ENCODE data around the gene ONECUT3. TPM values are rescaled to one million over a fixed set of nuclear protein-coding genes. Genes with fewer than 3 reads are reported as not detected.
A peak's percentile ranks its signal among the peaks of the same experiment; 100 is the strongest.

Gene ONECUT3
- total and polyA plus RNA-seq, 2 donors (not counting 3 experiments of a cell fraction or from before 2014, with no cell fraction given), result not detected

DNA sequence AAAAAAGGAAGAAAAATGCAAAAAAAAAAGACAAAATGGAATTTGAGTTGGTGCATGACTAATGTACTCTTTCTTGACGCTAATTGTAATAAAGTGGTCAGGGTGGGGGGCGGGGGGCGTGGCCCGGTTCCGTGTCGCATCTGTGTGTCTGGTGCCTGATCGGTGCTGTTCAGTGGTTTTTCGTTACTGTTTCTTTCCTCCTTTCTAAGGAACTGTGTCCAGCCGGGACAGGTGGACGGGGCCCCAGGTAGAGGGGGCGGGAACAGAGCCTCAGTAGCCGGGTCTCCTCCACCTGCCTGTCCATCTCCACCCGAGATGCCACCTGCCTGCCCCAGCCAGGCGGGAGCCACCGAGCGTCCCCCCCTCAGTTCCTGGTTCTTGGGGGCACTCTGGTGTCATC is 26.3 kb downstream of the ONECUT3 start:
- H3K27me3 ChIP-seq (ENCODE audit: control insufficient read depth in 2 of 2, insufficient read depth in 2 of 2, low read length in 2 of 2), result peaks cover 20 to 34% of the 10 kb centered on the region in 2 experiments
- H2AFZ ChIP-seq (ENCODE audit: low read depth, low read length), result no peak overlapping the region
- no TSS peak for BruUV-seq (replicated peaks)
- H3K36me3 ChIP-seq (ENCODE audit: control insufficient read depth in 2 of 2, extremely low read depth in 1 of 2, insufficient read depth in 2 of 2, low read length in 2 of 2), result no peaks in the 10 kb centered on the region
- FAIRE-seq (no peak), DNase-seq (ENCODE audit: low read depth, low spot score) (no peak)
- no peak overlapping the region for H3K27ac ChIP-seq (ENCODE audit: insufficient read depth, low read depth, low read length)
- intact Hi-C loops (cut with micrococcal nuclease) (loop anchor here (5.0 kb wide), 1 partner anchor 33 kb away; the partner anchor contains the start of gene ATP8B3), dilution Hi-C loops (cut with MboI; ENCODE audit: extremely low pct_ligation_motif_present, low sequenced_read_pairs) (no loop called here)
- H3K4me3 ChIP-seq (replicated peaks in 1 of 3; ENCODE audit: insufficient read depth in 1 of 3, low read depth in 1 of 3, low read length in 3 of 3), result no peak overlapping the region
- H3K79me2 ChIP-seq (ENCODE audit: control insufficient read depth, insufficient read depth, low read length), result no peaks in the 10 kb centered on the region
- H3K9me1 ChIP-seq (replicated peaks; ENCODE audit: control insufficient read depth, extremely low read depth, insufficient read depth, low read length), result no peaks in the 10 kb centered on the region
- CTCF ChIA-PET, result interaction anchor here (0.6 to 2.4 kb wide), 4 partner anchors 10 to 234 kb away, joined by 3 to 14 read pairs (median 4); no protein-coding TSS in a partner anchor
- no peaks in the 10 kb centered on the region for H3K4me1 ChIP-seq (ENCODE audit: control insufficient read depth, extremely low read depth, insufficient read depth, low read length)
- H3K9me3 ChIP-seq (replicated peaks; ENCODE audit: control insufficient read depth, insufficient read depth, low read length), result no peaks in the 10 kb centered on the region
- POLR2A ChIA-PET, result no interaction called here
- no peaks in the 10 kb centered on the region for H4K20me1 ChIP-seq (replicated peaks; ENCODE audit: control insufficient read depth, extremely low read depth, insufficient read depth, low read length)
- no peak overlapping the region for H3K9ac ChIP-seq (replicated peaks; ENCODE audit: extremely low read depth, insufficient read depth, low read length)
- TF ChIP-seq GATA2 (IDR thresholded peaks at IDR 0.05; ENCODE audit: insufficient read depth, insufficient read length, low read depth, low read length) (no peak), EZH2 (IDR thresholded peaks at IDR 0.05; ENCODE audit: borderline replicate concordance, low read depth, low read length, severe bottlenecking) (peak; percentile 20), CTCF (IDR thresholded peaks at IDR 0.05; ENCODE audit: extremely low read depth in 1 of 2, insufficient read depth in 1 of 2, low read depth in 1 of 2, low read length in 2 of 2) (no peak)
- no peak overlapping the region for H3K4me2 ChIP-seq (ENCODE audit: insufficient read depth, low read length)

DNA sequence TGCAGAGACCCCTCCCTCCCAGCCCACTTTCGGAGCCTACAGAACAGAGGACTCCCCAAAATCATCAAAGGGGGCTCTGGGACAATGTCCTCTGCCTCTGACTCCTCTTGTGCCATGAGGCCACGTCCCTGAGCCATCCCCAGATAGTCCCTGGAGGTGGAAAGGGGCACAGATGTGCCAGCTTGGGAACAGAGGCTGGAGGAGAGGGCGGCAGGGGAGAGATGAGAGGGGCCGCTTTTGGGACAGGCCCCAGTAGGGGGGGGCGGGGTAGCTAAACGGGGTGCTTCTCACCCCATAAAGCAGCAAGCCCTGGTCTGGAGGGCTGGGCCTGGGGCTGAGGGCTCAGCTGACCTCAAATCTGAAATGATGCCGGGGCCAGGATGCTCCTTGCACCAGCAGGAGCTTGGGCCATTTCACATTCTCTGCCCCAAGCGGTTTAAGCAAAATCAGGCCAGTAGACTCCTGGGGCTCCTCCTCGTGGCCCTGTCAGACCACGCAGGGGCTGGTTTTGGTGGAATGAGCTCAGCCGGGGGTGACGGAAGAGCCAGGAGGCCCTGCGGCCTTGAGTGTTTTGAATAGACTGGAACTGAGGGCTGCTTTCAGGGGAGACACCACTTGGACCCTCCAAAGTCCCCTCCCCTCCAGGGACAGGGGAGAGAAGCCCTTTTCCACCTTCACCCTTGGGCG is 27.1 kb downstream of the ONECUT3 start:
- H3K36me3 ChIP-seq (ENCODE audit: control insufficient read depth in 2 of 2, extremely low read depth in 1 of 2, insufficient read depth in 2 of 2, low read length in 2 of 2), result no peaks in the 10 kb centered on the region
- ChIA-PET POLR2A (no interaction called here), CTCF (interaction anchor here (0.7 to 6.1 kb wide), 11 partner anchors 9 to 234 kb away, joined by 3 to 58 read pairs (median 8); no protein-coding TSS in a partner anchor)
- H3K4me1 ChIP-seq (ENCODE audit: control insufficient read depth, extremely low read depth, insufficient read depth, low read length), result no peaks in the 10 kb centered on the region
- no peaks in the 10 kb centered on the region for H3K9me3 ChIP-seq (replicated peaks; ENCODE audit: control insufficient read depth, insufficient read depth, low read length)
- FAIRE-seq (no peak), DNase-seq (ENCODE audit: low read depth, low spot score) (no peak)
- no peak for TF ChIP-seq JUN (IDR thresholded peaks at IDR 0.05; ENCODE audit: borderline replicate concordance, insufficient read depth, insufficient read length, low read depth)
- no peak for TF ChIP-seq MYC (IDR thresholded peaks at IDR 0.05; ENCODE audit: low read depth, low read length)
- no peak for TF ChIP-seq FOS (IDR thresholded peaks at IDR 0.05; ENCODE audit: borderline replicate concordance, insufficient read depth, low read length)
- TF ChIP-seq EZH2 (IDR thresholded peaks at IDR 0.05; ENCODE audit: borderline replicate concordance, low read depth, low read length, severe bottlenecking), result no peak
- TF ChIP-seq, protein P1, sequence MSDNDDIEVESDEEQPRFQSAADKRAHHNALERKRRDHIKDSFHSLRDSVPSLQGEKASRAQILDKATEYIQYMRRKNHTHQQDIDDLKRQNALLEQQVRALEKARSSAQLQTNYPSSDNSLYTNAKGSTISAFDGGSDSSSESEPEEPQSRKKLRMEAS (IDR thresholded peaks at IDR 0.05; ENCODE audit: insufficient read depth, insufficient read length), result no peak
- TF ChIP-seq POLR2AphosphoS5 (IDR thresholded peaks at IDR 0.05; ENCODE audit: insufficient read depth, low read depth, low read length), result no peak
- TF ChIP-seq POLR2A (IDR thresholded peaks at IDR 0.05; ENCODE audit: low read depth, low read length), result no peak
- no peak for TF ChIP-seq CTCF (IDR thresholded peaks at IDR 0.05; ENCODE audit: extremely low read depth in 1 of 2, insufficient read depth in 1 of 2, low read depth in 1 of 2, low read length in 2 of 2)
- no peak for TF ChIP-seq GATA2 (IDR thresholded peaks at IDR 0.05; ENCODE audit: insufficient read depth, insufficient read length, low read depth, low read length)
- no peaks in the 10 kb centered on the region for H4K20me1 ChIP-seq (replicated peaks; ENCODE audit: control insufficient read depth, extremely low read depth, insufficient read depth, low read length)
- no peak overlapping the region for H3K27ac ChIP-seq (ENCODE audit: insufficient read depth, low read depth, low read length)
- H3K4me3 ChIP-seq (replicated peaks in 1 of 3; ENCODE audit: insufficient read depth in 1 of 3, low read depth in 1 of 3, low read length in 3 of 3), result no peak overlapping the region
- H3K4me2 ChIP-seq (ENCODE audit: insufficient read depth, low read length), result no peak overlapping the region
- H2AFZ ChIP-seq (ENCODE audit: low read depth, low read length), result no peak overlapping the region
- H3K9me1 ChIP-seq (replicated peaks; ENCODE audit: control insufficient read depth, extremely low read depth, insufficient read depth, low read length), result no peaks in the 10 kb centered on the region
- H3K27me3 ChIP-seq (ENCODE audit: control insufficient read depth in 2 of 2, insufficient read depth in 2 of 2, low read length in 2 of 2), result peaks cover 17 to 30% of the 10 kb centered on the region in 2 experiments
- dilution Hi-C loops (cut with MboI; ENCODE audit: extremely low pct_ligation_motif_present, low sequenced_read_pairs), result no loop called here
- H3K79me2 ChIP-seq (ENCODE audit: control insufficient read depth, insufficient read depth, low read length), result no peaks in the 10 kb centered on the region
- no peak overlapping the region for H3K9ac ChIP-seq (replicated peaks; ENCODE audit: extremely low read depth, insufficient read depth, low read length)
- intact Hi-C loops (cut with micrococcal nuclease), result no loop called here
- BruUV-seq (replicated peaks), result no TSS peak
